Measurements from ENCODE around the gene ZSWIM5.

DNA sequence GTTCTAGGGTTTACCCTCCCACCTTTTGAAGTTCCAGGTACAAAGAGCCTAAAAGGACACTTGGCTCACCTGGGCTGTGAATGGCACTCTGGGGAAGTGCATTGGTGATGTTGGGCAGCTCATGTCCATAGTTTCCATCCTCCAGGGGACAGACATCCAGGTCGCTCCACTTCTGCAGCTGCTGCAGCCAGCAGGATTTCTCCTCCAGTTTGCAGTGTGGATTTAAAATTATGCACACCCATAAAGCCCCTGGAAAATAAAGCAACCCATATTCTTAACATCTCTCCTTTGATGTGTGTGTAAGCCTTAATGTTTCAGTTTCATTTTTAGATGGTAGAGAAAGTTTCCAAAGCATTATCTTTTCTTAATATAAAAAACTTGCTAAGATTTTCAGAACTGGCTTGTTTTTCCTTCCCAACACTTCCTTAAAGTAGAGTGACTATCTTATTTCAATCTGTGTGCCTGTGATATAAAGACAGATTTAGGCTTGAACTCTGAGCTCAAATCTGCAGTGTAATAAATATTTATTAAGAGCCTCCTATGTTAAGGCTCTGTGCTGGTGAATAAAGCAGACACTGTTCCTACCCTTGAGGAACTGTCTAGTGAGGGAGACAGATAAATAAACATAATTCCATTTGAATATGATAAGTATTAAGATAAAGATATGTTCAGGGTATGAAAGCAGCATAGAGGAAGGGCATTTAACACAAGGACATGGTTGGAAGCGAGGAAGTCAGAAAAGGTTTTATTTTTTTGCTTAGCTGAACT is 155.2 kb downstream of the ZSWIM5 start:
- TF ChIP-seq FOXM1 (IDR thresholded peaks at IDR 0.05; ENCODE audit: low read depth), result no peak
- no peak for TF ChIP-seq FOXM1 (CRISPR knock-in tag; IDR thresholded peaks at IDR 0.05; ENCODE audit: low read depth)
- TF ChIP-seq KDM4B (IDR thresholded peaks at IDR 0.05; ENCODE audit: borderline replicate concordance in 2 of 2, low read depth in 1 of 2), result no peak
- TF ChIP-seq, protein P1, sequence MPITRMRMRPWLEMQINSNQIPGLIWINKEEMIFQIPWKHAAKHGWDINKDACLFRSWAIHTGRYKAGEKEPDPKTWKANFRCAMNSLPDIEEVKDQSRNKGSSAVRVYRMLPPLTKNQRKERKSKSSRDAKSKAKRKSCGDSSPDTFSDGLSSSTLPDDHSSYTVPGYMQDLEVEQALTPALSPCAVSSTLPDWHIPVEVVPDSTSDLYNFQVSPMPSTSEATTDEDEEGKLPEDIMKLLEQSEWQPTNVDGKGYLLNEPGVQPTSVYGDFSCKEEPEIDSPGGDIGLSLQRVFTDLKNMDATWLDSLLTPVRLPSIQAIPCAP (CRISPR knock-in tag; IDR thresholded peaks at IDR 0.05; ENCODE audit: borderline replicate concordance), result no peak
